ENCODE results near the gene PARD3.

DNA sequence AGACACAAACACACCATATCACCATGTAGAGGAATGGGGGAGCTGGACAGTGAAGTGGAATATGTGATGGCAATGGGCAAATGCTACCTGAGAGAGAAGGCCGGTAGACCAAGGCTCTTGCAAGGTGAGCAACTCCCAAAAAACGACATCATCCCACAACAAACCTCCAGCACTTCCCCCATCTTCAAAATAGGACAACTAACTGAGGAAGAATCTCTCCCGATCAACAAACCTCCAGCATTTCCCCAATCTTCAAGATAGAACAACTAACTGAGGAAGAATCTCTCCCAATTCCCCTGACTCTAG, 387.2 kb downstream of the PARD3 start:
- TF ChIP-seq EZH2phosphoT487 (IDR thresholded peaks at IDR 0.05; ENCODE audit: insufficient read depth, low read depth) (no peak), EZH2 (IDR thresholded peaks at IDR 0.05; ENCODE audit: insufficient read depth, poor library complexity, severe bottlenecking) (no peak)
